ENCODE measurements around the gene FIBP.

DNA sequence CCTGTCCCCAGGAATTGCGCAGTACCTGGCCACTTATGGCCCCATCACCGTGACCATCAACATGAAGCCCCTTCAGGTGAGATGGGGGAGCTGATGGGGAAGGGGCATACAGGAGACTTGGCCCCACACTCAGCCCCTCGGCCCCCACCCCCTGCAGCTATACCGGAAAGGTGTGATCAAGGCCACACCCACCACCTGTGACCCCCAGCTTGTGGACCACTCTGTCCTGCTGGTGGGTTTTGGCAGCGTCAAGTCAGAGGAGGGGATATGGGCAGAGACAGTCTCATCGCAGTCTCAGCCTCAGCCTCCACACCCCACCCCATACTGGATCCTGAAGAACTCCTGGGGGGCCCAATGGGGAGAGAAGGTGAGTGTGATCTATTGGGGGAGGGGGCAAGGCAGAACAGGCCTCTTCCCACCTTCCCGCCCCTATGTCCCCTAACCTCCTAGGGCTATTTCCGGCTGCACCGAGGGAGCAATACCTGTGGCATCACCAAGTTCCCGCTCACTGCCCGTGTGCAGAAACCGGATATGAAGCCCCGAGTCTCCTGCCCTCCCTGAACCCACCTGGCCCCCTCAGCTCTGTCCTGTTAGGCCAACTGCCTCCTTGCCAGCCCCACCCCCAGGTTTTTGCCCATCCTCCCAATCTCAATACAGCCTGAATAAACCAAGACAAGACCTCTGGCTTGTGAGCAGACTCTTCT, 5.1 kb downstream of the FIBP start:
- TF ChIP-seq, protein P1, sequence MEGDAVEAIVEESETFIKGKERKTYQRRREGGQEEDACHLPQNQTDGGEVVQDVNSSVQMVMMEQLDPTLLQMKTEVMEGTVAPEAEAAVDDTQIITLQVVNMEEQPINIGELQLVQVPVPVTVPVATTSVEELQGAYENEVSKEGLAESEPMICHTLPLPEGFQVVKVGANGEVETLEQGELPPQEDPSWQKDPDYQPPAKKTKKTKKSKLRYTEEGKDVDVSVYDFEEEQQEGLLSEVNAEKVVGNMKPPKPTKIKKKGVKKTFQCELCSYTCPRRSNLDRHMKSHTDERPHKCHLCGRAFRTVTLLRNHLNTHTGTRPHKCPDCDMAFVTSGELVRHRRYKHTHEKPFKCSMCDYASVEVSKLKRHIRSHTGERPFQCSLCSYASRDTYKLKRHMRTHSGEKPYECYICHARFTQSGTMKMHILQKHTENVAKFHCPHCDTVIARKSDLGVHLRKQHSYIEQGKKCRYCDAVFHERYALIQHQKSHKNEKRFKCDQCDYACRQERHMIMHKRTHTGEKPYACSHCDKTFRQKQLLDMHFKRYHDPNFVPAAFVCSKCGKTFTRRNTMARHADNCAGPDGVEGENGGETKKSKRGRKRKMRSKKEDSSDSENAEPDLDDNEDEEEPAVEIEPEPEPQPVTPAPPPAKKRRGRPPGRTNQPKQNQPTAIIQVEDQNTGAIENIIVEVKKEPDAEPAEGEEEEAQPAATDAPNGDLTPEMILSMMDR (conservative IDR thresholded peaks at IDR 0.05; ENCODE audit: low read length): no peak
- no peak for TF ChIP-seq EZH2phosphoT487 (IDR thresholded peaks at IDR 0.05; ENCODE audit: borderline replicate concordance)
